ENCODE measurements around the gene SEC16A. TPM values are rescaled to one million over a fixed set of nuclear protein-coding genes. Genes with fewer than 3 reads are reported as not detected.

Gene SEC16A
- total RNA-seq, 1 donor: 38.4 TPM

GRCh38 chr9:136516191-136516654 is 33.4 kb upstream of the SEC16A start:
- Histone ChIP-seq H2AFZ (ENCODE audit: low read length) (no peak overlapping the region), H3K27ac (ENCODE audit: low read depth, low read length) (no peak overlapping the region), H3K4me3 (ENCODE audit: insufficient read depth, low read length) (no peak overlapping the region), H3K27me3 (ENCODE audit: insufficient read depth, low read length) (no peaks in the 10 kb centered on the region), H4K20me1 (ENCODE audit: insufficient read depth, low read length) (peaks cover 4% of the 10 kb centered on the region), H3K4me2 (ENCODE audit: insufficient read depth, low read length) (no peak overlapping the region), H3K4me1 (ENCODE audit: insufficient read depth, low read length) (no peaks in the 10 kb centered on the region), H3K36me3 (ENCODE audit: insufficient read depth, low read length) (peaks cover 25% of the 10 kb centered on the region), H3K79me2 (ENCODE audit: insufficient read depth, low read length) (no peaks in the 10 kb centered on the region), H3K9me3 (ENCODE audit: low read depth, low read length) (no peaks in the 10 kb centered on the region)
- no peak for DNase-seq (ENCODE audit: insufficient read length, low spot score, missing footprints)
- no peak for TF ChIP-seq CTCF (IDR thresholded peaks at IDR 0.05; ENCODE audit: extremely low read depth, low read depth, low read length)

- Histone ChIP-seq H3K27me3 (ENCODE audit: insufficient read depth, low read length) (no peaks in the 10 kb centered on the region), H3K36me3 (ENCODE audit: insufficient read depth, low read length) (peaks cover 28% of the 10 kb centered on the region), H3K9me3 (ENCODE audit: low read depth, low read length) (no peaks in the 10 kb centered on the region), H3K4me3 (ENCODE audit: insufficient read depth, low read length) (no peak overlapping the region), H3K4me1 (ENCODE audit: insufficient read depth, low read length) (no peaks in the 10 kb centered on the region), H4K20me1 (ENCODE audit: insufficient read depth, low read length) (peaks cover 4% of the 10 kb centered on the region), H2AFZ (ENCODE audit: low read length) (no peak overlapping the region), H3K27ac (ENCODE audit: low read depth, low read length) (no peak overlapping the region), H3K79me2 (ENCODE audit: insufficient read depth, low read length) (no peaks in the 10 kb centered on the region), H3K4me2 (ENCODE audit: insufficient read depth, low read length) (no peak overlapping the region)
- no peak for DNase-seq (ENCODE audit: insufficient read length, low spot score, missing footprints)
- no peak for TF ChIP-seq CTCF (IDR thresholded peaks at IDR 0.05; ENCODE audit: extremely low read depth, low read depth, low read length)
Measured at GRCh38 chr9:136515276-136515675, 32.4 kb upstream of the SEC16A start.

GRCh38 chr9:136514022-136514714 is 31.3 kb upstream of the SEC16A start:
- no peak for DNase-seq (ENCODE audit: insufficient read length, low spot score, missing footprints)
- Histone ChIP-seq H3K79me2 (ENCODE audit: insufficient read depth, low read length) (no peaks in the 10 kb centered on the region), H3K36me3 (ENCODE audit: insufficient read depth, low read length) (peaks cover 31% of the 10 kb centered on the region), H3K4me3 (ENCODE audit: insufficient read depth, low read length) (no peak overlapping the region), H4K20me1 (ENCODE audit: insufficient read depth, low read length) (peaks cover 4% of the 10 kb centered on the region), H3K27ac (ENCODE audit: low read depth, low read length) (no peak overlapping the region), H3K4me1 (ENCODE audit: insufficient read depth, low read length) (no peaks in the 10 kb centered on the region), H3K9me3 (ENCODE audit: low read depth, low read length) (no peaks in the 10 kb centered on the region), H2AFZ (ENCODE audit: low read length) (no peak overlapping the region), H3K27me3 (ENCODE audit: insufficient read depth, low read length) (no peaks in the 10 kb centered on the region), H3K4me2 (ENCODE audit: insufficient read depth, low read length) (no peak overlapping the region)
- no peak for TF ChIP-seq CTCF (IDR thresholded peaks at IDR 0.05; ENCODE audit: extremely low read depth, low read depth, low read length)

GRCh38 chr9:136513191-136513590 is 30.4 kb upstream of the SEC16A start:
- Histone ChIP-seq H3K27me3 (ENCODE audit: insufficient read depth, low read length) (no peaks in the 10 kb centered on the region), H2AFZ (ENCODE audit: low read length) (no peak overlapping the region), H3K4me2 (ENCODE audit: insufficient read depth, low read length) (no peak overlapping the region), H3K27ac (ENCODE audit: low read depth, low read length) (no peak overlapping the region), H3K4me3 (ENCODE audit: insufficient read depth, low read length) (no peak overlapping the region), H3K4me1 (ENCODE audit: insufficient read depth, low read length) (no peaks in the 10 kb centered on the region), H4K20me1 (ENCODE audit: insufficient read depth, low read length) (peaks cover 4% of the 10 kb centered on the region), H3K36me3 (ENCODE audit: insufficient read depth, low read length) (peaks cover 33% of the 10 kb centered on the region), H3K79me2 (ENCODE audit: insufficient read depth, low read length) (no peaks in the 10 kb centered on the region), H3K9me3 (ENCODE audit: low read depth, low read length) (no peaks in the 10 kb centered on the region)
- no peak for TF ChIP-seq CTCF (IDR thresholded peaks at IDR 0.05; ENCODE audit: extremely low read depth, low read depth, low read length)
- DNase-seq (ENCODE audit: insufficient read length, low spot score, missing footprints): no peak

Measured in osteoblast (primary cell).